Neuronal stem cell (in vitro differentiated cells): ENCODE results near the gene ZC2HC1C.

Experiments
- DNase-seq: peaks from one replicate; pipeline ENCODE4 v3.0.0-alpha.2; 2013; ENCODE audit warnings: low spot score
- H2AFZ ChIP-seq: one replicate; pipeline ENCODE4 v1.6.1; 2013; ENCODE audit warnings: mild to moderate bottlenecking, low read length, inconsistent platforms
- H2AK5ac ChIP-seq: 2 replicates; pipeline ENCODE4 v1.6.1; 2013; ENCODE audit warnings: low read depth, mild to moderate bottlenecking, inconsistent platforms, low read length, moderate library complexity, mixed read lengths
- H2BK120ac ChIP-seq: 2 replicates; pipeline ENCODE4 v1.6.1; 2013; ENCODE audit warnings: low read depth, mild to moderate bottlenecking, inconsistent platforms, low read length, moderate library complexity, mixed read lengths
- H2BK12ac ChIP-seq: one replicate; pipeline ENCODE4 v1.6.1; 2013; ENCODE audit warnings: low read length, inconsistent platforms
- H2BK15ac ChIP-seq: 2 replicates; pipeline ENCODE4 v1.6.1; 2013; ENCODE audit warnings: mild to moderate bottlenecking, low read length, inconsistent platforms, mixed read lengths
- H2BK5ac ChIP-seq: one replicate; pipeline ENCODE4 v1.6.1; 2013; ENCODE audit warnings: inconsistent platforms, mild to moderate bottlenecking, low read length, moderate library complexity
- H3K14ac ChIP-seq: one replicate; pipeline ENCODE4 v1.6.1; 2013; ENCODE audit warnings: low read length, inconsistent platforms
- H3K18ac ChIP-seq: 2 replicates; pipeline ENCODE4 v1.6.1; 2013; ENCODE audit warnings: low read length, inconsistent platforms
- H3K23ac ChIP-seq: 2 replicates; pipeline ENCODE4 v1.6.1; 2013; ENCODE audit warnings: low read depth, mild to moderate bottlenecking, mixed read lengths, low read length, inconsistent platforms; ENCODE audit not compliant: poor library complexity
- H3K27ac ChIP-seq: replicated peaks from 3 replicates; pipeline ENCODE4 v1.5.1; 2013; ENCODE audit warnings: low read length, inconsistent platforms
- H3K27me3 ChIP-seq, 3 experiments: 2 replicates each; pipeline ENCODE4 v1.6.1; 2013; ENCODE audit warnings: low read length in 3 of 3, mild to moderate bottlenecking in 2 of 3, inconsistent platforms in 1 of 3, low read depth in 1 of 3, mixed read lengths in 1 of 3, moderate library complexity in 1 of 3; ENCODE audit not compliant: control insufficient read depth in 3 of 3, insufficient read depth in 3 of 3
- H3K36me3 ChIP-seq, 2 donors: replicated peaks in 1 of 2; 2 replicates each; pipeline ENCODE4 v1.6.1; 2013; ENCODE audit warnings: low read length in 2 of 2; ENCODE audit not compliant: control insufficient read depth in 2 of 2, insufficient read depth in 2 of 2
- H3K4ac ChIP-seq: 2 replicates; pipeline ENCODE4 v1.6.1; 2013; ENCODE audit warnings: inconsistent platforms, mild to moderate bottlenecking, low read length, moderate library complexity
- H3K4me1 ChIP-seq, 2 donors: 1 replicate in 1 of 2; 2 replicates in 1 of 2; pipeline ENCODE4 v1.6.1; 2013; ENCODE audit warnings: low read length in 2 of 2, low read depth in 1 of 2; ENCODE audit not compliant: control insufficient read depth in 2 of 2, insufficient read depth in 1 of 2
- H3K4me2 ChIP-seq: one replicate; pipeline ENCODE4 v1.6.1; 2013; ENCODE audit warnings: mild to moderate bottlenecking, low read length, inconsistent platforms; ENCODE audit not compliant: insufficient read depth, poor library complexity, severe bottlenecking
- H3K4me3 ChIP-seq, 2 donors: 2 replicates each; pipeline ENCODE4 v1.5.1; 2013; ENCODE audit warnings: low read length in 2 of 2, mild to moderate bottlenecking in 2 of 2, inconsistent platforms in 1 of 2, moderate library complexity in 1 of 2
- H3K79me1 ChIP-seq: one replicate; pipeline ENCODE4 v1.6.1; 2013; ENCODE audit warnings: low read depth, mild to moderate bottlenecking, inconsistent platforms, low read length, moderate library complexity
- H3K9ac ChIP-seq: one replicate; pipeline ENCODE4 v1.6.1; 2013; ENCODE audit warnings: mild to moderate bottlenecking, low read depth, low read length, inconsistent platforms; ENCODE audit not compliant: poor library complexity
- H3K9me3 ChIP-seq, 2 donors: replicated peaks in 1 of 2; 2 replicates each; pipeline versions ENCODE3 to v1.6.1; 2013; ENCODE audit warnings: low read length in 2 of 2, mild to moderate bottlenecking in 2 of 2, inconsistent platforms in 1 of 2, low read depth in 1 of 2, mixed read lengths in 1 of 2, moderate library complexity in 1 of 2; ENCODE audit not compliant: control insufficient read depth in 2 of 2, insufficient read depth in 1 of 2
- H4K8ac ChIP-seq: one replicate; pipeline ENCODE4 v1.6.1; 2013; ENCODE audit warnings: low read depth, mild to moderate bottlenecking, inconsistent platforms, low read length, moderate library complexity
- H4K91ac ChIP-seq: one replicate; pipeline ENCODE4 v1.6.1; 2013; ENCODE audit warnings: low read length, low read depth, mild to moderate bottlenecking, inconsistent platforms; ENCODE audit not compliant: poor library complexity
- WGBS, 2 donors: extraction: QIAGEN DNeasy Blood & Tissue Kit; methylation state at CpG; one replicate each; pipeline ENCODE4 v1.1.7; 2013; ENCODE audit warnings: missing lambda C conversion rate in 2 of 2, mixed read lengths in 1 of 2; ENCODE audit not compliant: insufficient read length in 2 of 2, insufficient replicate concordance in 1 of 2; ENCODE audit errors: extremely low coverage in 2 of 2; 5-methylcytosine and 5-hydroxymethylcytosine counted together

The ZC2HC1C gene

DNA sequence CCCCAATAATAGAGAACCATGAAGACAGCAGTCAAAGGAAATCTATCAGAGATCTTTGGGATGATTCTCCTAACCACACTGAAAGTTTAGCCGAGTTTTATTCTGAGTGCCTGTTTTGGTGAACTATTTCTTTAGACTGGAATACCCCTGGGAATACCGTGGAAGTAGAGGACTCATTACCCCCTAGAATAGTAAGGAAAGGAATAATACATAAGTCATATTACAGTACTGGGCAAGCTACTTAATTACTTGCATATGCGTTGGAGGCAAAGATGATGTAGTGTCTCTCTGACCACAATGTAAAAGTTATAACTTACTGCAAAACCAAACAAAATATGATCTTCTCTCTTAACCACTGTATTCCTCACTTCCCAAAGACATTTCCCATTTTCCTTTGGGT is 25.5 kb downstream of the ZC2HC1C start:
- Histone ChIP-seq H4K91ac (no peak overlapping the region), H3K4me3 (no peak overlapping the region), H3K4me2 (no peak overlapping the region), H2AFZ (no peak overlapping the region), H3K27me3 (no peaks in the 10 kb centered on the region), H2BK12ac (no peak overlapping the region), H3K14ac (no peak overlapping the region), H2AK5ac (no peak overlapping the region), H3K4ac (no peak overlapping the region), H4K8ac (no peak overlapping the region), H3K23ac (no peak overlapping the region), H3K27ac (no peak overlapping the region), H3K36me3 (peaks cover 17 to 64% of the 10 kb centered on the region in 2 donors), H3K79me1 (no peaks in the 10 kb centered on the region), H3K18ac (no peak overlapping the region), H2BK120ac (no peak overlapping the region), H2BK5ac (no peak overlapping the region), H3K4me1 (peaks cover 0 to 4% of the 10 kb centered on the region in 2 donors), H2BK15ac (no peak overlapping the region), H3K9me3 (no peaks in the 10 kb centered on the region), H3K9ac (no peak overlapping the region)
- no CpG with 5 or more reads among the region's 3 CpGs for WGBS, 2 donors
- DNase-seq: no peak

DNA sequence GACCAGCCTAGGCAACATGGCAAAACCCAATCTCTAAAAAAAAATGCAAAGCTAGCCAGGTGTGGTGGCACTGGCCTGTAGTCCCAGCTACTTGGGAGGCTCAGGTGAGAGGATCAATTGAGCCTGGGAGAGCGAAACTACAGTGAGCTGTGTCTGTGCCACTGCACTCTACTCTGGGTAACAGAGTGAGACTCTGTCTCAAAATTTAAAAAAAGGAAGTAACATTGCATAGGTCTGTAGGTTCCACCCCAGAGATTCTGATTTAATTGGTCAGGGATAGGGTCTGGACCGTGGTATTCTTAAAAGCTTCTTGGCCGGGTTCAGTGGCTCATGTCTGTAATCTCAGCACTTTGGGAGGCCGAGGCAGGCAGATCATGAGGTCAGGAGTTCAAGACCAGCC is 26.2 kb downstream of the ZC2HC1C start:
- H3K36me3 ChIP-seq: peaks cover 17 to 63% of the 10 kb centered on the region in 2 donors
- WGBS, 2 donors: no CpG with 5 or more reads among the region's 4 CpGs

DNA sequence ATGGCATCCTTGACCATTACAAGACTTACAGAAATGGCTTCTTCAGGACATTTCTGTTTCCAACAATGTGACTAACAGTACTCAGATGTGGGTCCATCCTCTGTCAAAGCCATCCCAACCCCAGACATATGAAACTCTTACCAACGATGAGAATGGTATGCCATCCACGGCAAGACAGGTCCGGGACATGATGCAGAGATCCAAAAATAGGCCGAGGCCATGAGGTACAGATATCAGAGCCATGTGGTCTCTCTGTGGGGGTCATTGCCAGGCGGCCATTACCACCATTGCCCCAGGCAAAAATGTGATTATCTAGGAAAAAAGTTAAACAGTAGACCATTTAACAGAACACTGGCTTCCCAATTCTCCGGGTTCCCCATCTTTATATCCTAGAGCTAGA is 27.5 kb downstream of the ZC2HC1C start:
- H3K23ac ChIP-seq: no peak overlapping the region
- H3K36me3 ChIP-seq: peaks cover 20 to 71% of the 10 kb centered on the region in 2 donors
- no peak overlapping the region for H3K4me3 ChIP-seq
- no peak overlapping the region for H3K9ac ChIP-seq
- WGBS, 2 donors: no CpG with 5 or more reads among the region's 6 CpGs
- no peak overlapping the region for H2BK12ac ChIP-seq
- no peak overlapping the region for H3K4ac ChIP-seq
- H3K18ac ChIP-seq: no peak overlapping the region
- DNase-seq: no peak
- no peak overlapping the region for H3K27ac ChIP-seq
- no peak overlapping the region for H2AK5ac ChIP-seq
- no peak overlapping the region for H4K8ac ChIP-seq
- no peak overlapping the region for H2BK15ac ChIP-seq
- no peak overlapping the region for H3K4me2 ChIP-seq
- no peaks in the 10 kb centered on the region for H3K27me3 ChIP-seq
- no peak overlapping the region for H4K91ac ChIP-seq
- H3K14ac ChIP-seq: no peak overlapping the region
- no peaks in the 10 kb centered on the region for H3K9me3 ChIP-seq
- no peak overlapping the region for H2AFZ ChIP-seq
- peaks cover 0 to 4% of the 10 kb centered on the region in 2 donors for H3K4me1 ChIP-seq
- H2BK120ac ChIP-seq: no peak overlapping the region
- no peaks in the 10 kb centered on the region for H3K79me1 ChIP-seq
- H2BK5ac ChIP-seq: no peak overlapping the region

More for the DNA sequence above, 26.2 kb downstream of the ZC2HC1C start:
- no peak overlapping the region for H3K27ac ChIP-seq
- H3K4ac ChIP-seq: no peak overlapping the region
- no peak overlapping the region for H2BK120ac ChIP-seq
- H3K79me1 ChIP-seq: no peaks in the 10 kb centered on the region
- H3K18ac ChIP-seq: no peak overlapping the region
- no peak overlapping the region for H3K4me3 ChIP-seq
- no peak overlapping the region for H3K23ac ChIP-seq
- H3K9ac ChIP-seq: no peak overlapping the region
- H2BK5ac ChIP-seq: no peak overlapping the region
- no peak for DNase-seq
- H4K8ac ChIP-seq: no peak overlapping the region
- peaks cover 0 to 4% of the 10 kb centered on the region in 2 donors for H3K4me1 ChIP-seq
- no peak overlapping the region for H2AK5ac ChIP-seq
- H2BK15ac ChIP-seq: no peak overlapping the region
- no peak overlapping the region for H2BK12ac ChIP-seq
- H2AFZ ChIP-seq: no peak overlapping the region
- H3K4me2 ChIP-seq: no peak overlapping the region
- no peak overlapping the region for H4K91ac ChIP-seq
- H3K27me3 ChIP-seq: no peaks in the 10 kb centered on the region
- H3K9me3 ChIP-seq: no peaks in the 10 kb centered on the region
- no peak overlapping the region for H3K14ac ChIP-seq

DNA sequence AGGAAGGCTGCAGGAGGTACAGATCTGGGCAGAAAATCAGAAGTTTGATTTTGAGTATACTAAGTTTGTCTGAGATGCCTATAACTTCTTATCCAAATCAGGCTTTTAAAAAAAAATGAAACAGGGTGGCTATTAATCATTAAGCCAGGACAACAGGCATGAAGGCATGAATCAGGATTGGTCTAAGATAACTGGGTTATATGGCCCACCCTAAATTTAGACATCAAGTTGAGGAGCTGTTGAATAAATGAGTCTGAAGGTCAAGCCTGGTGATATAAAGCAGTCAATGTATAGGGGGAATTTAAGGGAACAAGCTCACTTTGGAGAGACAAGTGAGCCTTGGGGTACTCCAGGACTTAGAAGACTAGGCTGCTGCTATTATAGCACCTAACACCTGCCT is 28.8 kb downstream of the ZC2HC1C start:
- Histone ChIP-seq H3K27ac (no peak overlapping the region), H2AK5ac (no peak overlapping the region), H3K4ac (no peak overlapping the region), H3K4me3 (no peak overlapping the region), H4K91ac (no peak overlapping the region), H3K79me1 (no peaks in the 10 kb centered on the region), H4K8ac (no peak overlapping the region), H3K36me3 (peaks cover 20 to 69% of the 10 kb centered on the region in 2 donors), H2BK120ac (no peak overlapping the region), H3K4me2 (no peak overlapping the region), H2BK5ac (no peak overlapping the region), H3K23ac (no peak overlapping the region), H3K4me1 (peaks cover 0 to 4% of the 10 kb centered on the region in 2 donors), H2BK15ac (no peak overlapping the region), H2AFZ (no peak overlapping the region), H3K18ac (no peak overlapping the region), H2BK12ac (no peak overlapping the region), H3K9ac (no peak overlapping the region), H3K27me3 (no peaks in the 10 kb centered on the region), H3K9me3 (no peaks in the 10 kb centered on the region), H3K14ac (no peak overlapping the region)
- DNase-seq: no peak
